Hematopoietic multipotent progenitor cell treated with erythropoietin and hydrocortisone succinate and interleukin-3 and kit ligand, for 17 days (in vitro differentiated cells): ENCODE results near the gene INAFM2.
A peak's percentile ranks its signal among the peaks of the same experiment; 100 is the strongest.

Experiments
- DNase-seq: peaks from one replicate; pipeline ENCODE4 v3.0.0-alpha.2; 2015; ENCODE audit warnings: low spot score

Gene INAFM2

GRCh38 chr15:40344631-40345120 is 21.2 kb downstream of the INAFM2 start:
- peak; percentile 65 for DNase-seq

GRCh38 chr15:40345225-40345866 is 21.9 kb downstream of the INAFM2 start:
- DNase-seq: no peak

- no peak for DNase-seq
Observed at GRCh38 chr15:40345867-40346578, 22.5 kb downstream of the INAFM2 start.

GRCh38 chr15:40346579-40347558 is 23.4 kb downstream of the INAFM2 start:
- DNase-seq: no peak

- no peak for DNase-seq
Observed at GRCh38 chr15:40347559-40348473, 24.3 kb downstream of the INAFM2 start.

- DNase-seq: no peak
Observed at GRCh38 chr15:40348474-40348870, 25.0 kb downstream of the INAFM2 start.

- DNase-seq: no peak
Observed at GRCh38 chr15:40349163-40349562, 25.7 kb downstream of the INAFM2 start.

GRCh38 chr15:40352281-40352901 is 28.9 kb downstream of the INAFM2 start:
- DNase-seq: no peak

GRCh38 chr15:40353697-40354096 is 30.2 kb downstream of the INAFM2 start:
- DNase-seq: no peak

- no peak for DNase-seq
Observed at GRCh38 chr15:40354408-40355171, 31.1 kb downstream of the INAFM2 start.

- DNase-seq: no peak
Observed at GRCh38 chr15:40355976-40356585, 32.6 kb downstream of the INAFM2 start.

- DNase-seq: no peak
Observed at GRCh38 chr15:40357246-40357645, 33.8 kb downstream of the INAFM2 start.

GRCh38 chr15:40357723-40358470 is 34.4 kb downstream of the INAFM2 start, which contains the start of gene DISP2:
Gene DISP2 (plus strand): TSS chr15:40358219. CDS start chr15:40358322, 103 bp downstream.
- DNase-seq: peak; percentile 90

GRCh38 chr15:40358471-40359353 is 35.2 kb downstream of the INAFM2 start:
- DNase-seq: peak; percentile 33

- no peak for DNase-seq
Observed at GRCh38 chr15:40360015-40360414, 36.5 kb downstream of the INAFM2 start.

- DNase-seq: no peak
Observed at GRCh38 chr15:40361640-40362039, 38.1 kb downstream of the INAFM2 start.

- no peak for DNase-seq
Observed at GRCh38 chr15:40363611-40364010, 40.1 kb downstream of the INAFM2 start.

GRCh38 chr15:40364251-40364650 is 40.8 kb downstream of the INAFM2 start:
- peak; percentile 52 for DNase-seq
